Measurements from ENCODE around the gene MPV17L2. TPM values are rescaled to one million over a fixed set of nuclear protein-coding genes. Genes with fewer than 3 reads are reported as not detected.
"Not testable (repeated sequence)": the region's sequence is repeated elsewhere in the genome, so short reads cannot be mapped to it uniquely, and the experiment has no call there.

MPV17L2 gene
- total RNA-seq, 1 donor from 2014 or later, result 10.6 TPM

- H3K4me3 Mint-ChIP-seq (ENCODE audit: low read depth), result no peak overlapping the region
- H3K27me3 Mint-ChIP-seq, result peaks cover 20% of the 10 kb centered on the region
- no peaks in the 10 kb centered on the region for H3K36me3 Mint-ChIP-seq (ENCODE audit: insufficient read depth)
- peak; percentile 53 for TF ChIP-seq CTCF (IDR thresholded peaks at IDR 0.05; ENCODE audit: unreplicated experiment)
- DNase-seq (ENCODE audit: low spot score, unreplicated experiment), result no peak
- H3K4me1 Mint-ChIP-seq (ENCODE audit: low read depth), result no peaks in the 10 kb centered on the region
- H3K27ac Mint-ChIP-seq, result no peak overlapping the region
- no peaks in the 10 kb centered on the region for H3K9me3 Mint-ChIP-seq (ENCODE audit: low read depth)
These were observed 15.3 kb downstream of the MPV17L2 start for GRCh38 chr19:18208098-18208951.

GRCh38 chr19:18209912-18210311, 16.9 kb downstream of the MPV17L2 start:
- H3K9me3 Mint-ChIP-seq (ENCODE audit: low read depth); DNase-seq (ENCODE audit: low spot score, unreplicated experiment); H3K4me3 Mint-ChIP-seq (ENCODE audit: low read depth); H3K27ac Mint-ChIP-seq; H3K4me1 Mint-ChIP-seq (ENCODE audit: low read depth); H3K36me3 Mint-ChIP-seq (ENCODE audit: insufficient read depth): not testable (repeated sequence)
- H3K27me3 Mint-ChIP-seq, result peaks cover 23% of the 10 kb centered on the region

- Mint-ChIP-seq H3K27me3 (peaks cover 27% of the 10 kb centered on the region), H3K4me3 (ENCODE audit: low read depth) (no peak overlapping the region), H3K36me3 (ENCODE audit: insufficient read depth) (no peaks in the 10 kb centered on the region), H3K4me1 (ENCODE audit: low read depth) (no peaks in the 10 kb centered on the region), H3K27ac (no peak overlapping the region), H3K9me3 (ENCODE audit: low read depth) (no peaks in the 10 kb centered on the region)
- no peak for TF ChIP-seq CTCF (IDR thresholded peaks at IDR 0.05; ENCODE audit: unreplicated experiment)
- no peak for DNase-seq (ENCODE audit: low spot score, unreplicated experiment)
These were observed 18.7 kb downstream of the MPV17L2 start for GRCh38 chr19:18211683-18212082.

- Mint-ChIP-seq H3K27ac (peak overlapping the region; percentile 21), H3K9me3 (ENCODE audit: low read depth) (no peaks in the 10 kb centered on the region), H3K4me1 (ENCODE audit: low read depth) (no peaks in the 10 kb centered on the region), H3K36me3 (ENCODE audit: insufficient read depth) (no peaks in the 10 kb centered on the region), H3K4me3 (ENCODE audit: low read depth) (no peak overlapping the region), H3K27me3 (peaks cover 30% of the 10 kb centered on the region)
- no peak for DNase-seq (ENCODE audit: low spot score, unreplicated experiment)
- no peak for TF ChIP-seq CTCF (IDR thresholded peaks at IDR 0.05; ENCODE audit: unreplicated experiment)
These were observed 21.9 kb downstream of the MPV17L2 start for GRCh38 chr19:18214779-18215433.

- no peaks in the 10 kb centered on the region for H3K9me3 Mint-ChIP-seq (ENCODE audit: low read depth)
- no peaks in the 10 kb centered on the region for H3K36me3 Mint-ChIP-seq (ENCODE audit: insufficient read depth)
- H3K4me1 Mint-ChIP-seq (ENCODE audit: low read depth), result no peaks in the 10 kb centered on the region
- TF ChIP-seq CTCF (IDR thresholded peaks at IDR 0.05; ENCODE audit: unreplicated experiment), result no peak
- no peak overlapping the region for H3K4me3 Mint-ChIP-seq (ENCODE audit: low read depth)
- H3K27ac Mint-ChIP-seq, result no peak overlapping the region
- H3K27me3 Mint-ChIP-seq, result peaks cover 31% of the 10 kb centered on the region
- no peak for DNase-seq (ENCODE audit: low spot score, unreplicated experiment)
These were observed 23.8 kb downstream of the MPV17L2 start for GRCh38 chr19:18216789-18217188.

Data from progenitor cell of endocrine pancreas (in vitro differentiated cells).